Large intestine (tissue), 3 donors: ENCODE measurements around the gene PAPOLG. TPM values are rescaled to one million over a fixed set of nuclear protein-coding genes. Genes with fewer than 3 reads are reported as not detected.
"Not testable (repeated sequence)": the region's sequence is repeated elsewhere in the genome, so short reads cannot be mapped to it uniquely, and the experiment has no call there.

Experiments used
- DNase-seq, 2 donors: peaks; one replicate each; pipeline versions ENCODE4 v3.0.0 to v3.0.0-alpha.2; 2013
- H3K27ac ChIP-seq: one replicate; pipeline ENCODE4 v1.5.1; 2013; ENCODE audit warnings: low read length
- H3K27me3 ChIP-seq: 2 replicates; pipeline ENCODE4 v1.6.1; 2013; ENCODE audit warnings: low read length; ENCODE audit not compliant: control insufficient read depth, insufficient read depth
- H3K36me3 ChIP-seq: 2 replicates; pipeline ENCODE4 v1.6.1; 2013; ENCODE audit warnings: low read length; ENCODE audit not compliant: control insufficient read depth, insufficient read depth
- H3K4me1 ChIP-seq: one replicate; pipeline ENCODE4 v1.6.1; 2013; ENCODE audit warnings: low read length; ENCODE audit not compliant: control insufficient read depth, insufficient read depth
- H3K4me3 ChIP-seq: one replicate; pipeline ENCODE4 v1.5.1; 2013; ENCODE audit warnings: low read length
- H3K9me3 ChIP-seq: one replicate; pipeline ENCODE4 v1.6.1; 2013; ENCODE audit warnings: mild to moderate bottlenecking, low read depth, low read length, moderate library complexity; ENCODE audit not compliant: control insufficient read depth
- WGBS: methylation state at CpG from one replicate; pipeline ENCODE4 v1.1.5; 2013; ENCODE audit warnings: low lambda C conversion rate; ENCODE audit not compliant: insufficient coverage; 5-methylcytosine and 5-hydroxymethylcytosine counted together
- polyA plus RNA-seq: library from polyadenylated mRNA; unstranded; fragments of 120-200 nt; gene quantifications from one replicate; pipeline ENCODE4 v1.2.1, GENCODE V29; 2013

PAPOLG gene
- polyA plus RNA-seq, 1 donor = 12.8 TPM

DNA sequence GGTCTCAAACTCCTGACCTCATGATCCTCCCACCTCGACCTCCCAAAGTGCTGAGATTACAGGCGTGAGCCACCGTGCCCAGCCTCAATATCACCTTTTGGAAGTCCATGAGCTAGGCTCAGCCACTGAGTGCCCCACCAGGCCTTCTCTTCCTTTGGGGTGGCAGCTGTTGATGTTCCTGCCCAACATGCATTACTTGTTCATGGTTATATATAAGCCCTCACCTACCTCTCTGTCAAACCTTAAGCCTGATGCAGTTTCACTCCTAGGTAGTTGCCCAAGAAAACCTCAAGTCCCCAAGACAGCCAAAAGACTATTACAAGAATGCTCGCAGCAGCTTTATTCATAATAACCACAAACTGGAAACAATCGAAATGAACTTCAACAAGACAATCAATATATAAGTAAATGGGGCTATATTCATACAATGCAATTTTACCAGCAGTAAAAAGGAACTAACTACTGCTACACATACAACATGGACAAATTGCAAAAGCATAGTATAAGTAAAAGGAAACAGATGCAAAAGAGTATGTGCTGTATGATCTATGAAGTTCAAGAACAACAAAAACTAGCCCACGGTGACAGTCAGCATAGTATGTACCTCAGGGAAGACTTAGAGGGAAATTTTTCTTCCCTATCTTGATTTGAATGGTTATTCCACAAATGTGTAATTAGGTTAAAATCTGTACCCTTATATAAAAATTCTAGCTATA, 65.7 kb downstream of the PAPOLG start:
- Histone ChIP-seq H3K4me3 (no peak overlapping the region), H3K9me3 (no peaks in the 10 kb centered on the region), H3K4me1 (no peaks in the 10 kb centered on the region), H3K27me3 (no peaks in the 10 kb centered on the region), H3K27ac (no peak overlapping the region), H3K36me3 (no peaks in the 10 kb centered on the region)
- no peak for DNase-seq
- 100% methylated on average over 1 of the region's 6 CpGs for WGBS

DNA sequence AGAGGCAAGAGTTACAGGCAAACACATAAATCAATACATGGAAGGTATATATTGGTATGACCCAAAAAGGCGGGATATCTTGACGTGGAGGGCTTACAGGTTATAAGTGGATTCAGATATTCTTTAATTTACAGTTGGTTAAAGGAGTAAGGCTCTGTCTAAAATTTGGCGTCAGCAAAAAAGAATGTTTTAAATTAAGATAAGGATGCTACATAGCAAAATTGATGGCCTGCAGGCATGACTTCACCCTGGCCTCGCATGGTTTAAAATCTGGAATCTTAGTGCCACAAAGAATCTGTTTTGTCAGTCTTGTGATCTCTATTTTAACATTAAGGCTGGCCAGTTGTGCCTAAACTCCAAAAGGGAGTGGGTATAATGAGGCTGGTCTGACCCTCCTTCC, 66.9 kb downstream of the PAPOLG start:
- H3K4me1 ChIP-seq = no peaks in the 10 kb centered on the region
- no peak overlapping the region for H3K27ac ChIP-seq
- WGBS = no CpG with 5 or more reads among the region's 4 CpGs

DNA sequence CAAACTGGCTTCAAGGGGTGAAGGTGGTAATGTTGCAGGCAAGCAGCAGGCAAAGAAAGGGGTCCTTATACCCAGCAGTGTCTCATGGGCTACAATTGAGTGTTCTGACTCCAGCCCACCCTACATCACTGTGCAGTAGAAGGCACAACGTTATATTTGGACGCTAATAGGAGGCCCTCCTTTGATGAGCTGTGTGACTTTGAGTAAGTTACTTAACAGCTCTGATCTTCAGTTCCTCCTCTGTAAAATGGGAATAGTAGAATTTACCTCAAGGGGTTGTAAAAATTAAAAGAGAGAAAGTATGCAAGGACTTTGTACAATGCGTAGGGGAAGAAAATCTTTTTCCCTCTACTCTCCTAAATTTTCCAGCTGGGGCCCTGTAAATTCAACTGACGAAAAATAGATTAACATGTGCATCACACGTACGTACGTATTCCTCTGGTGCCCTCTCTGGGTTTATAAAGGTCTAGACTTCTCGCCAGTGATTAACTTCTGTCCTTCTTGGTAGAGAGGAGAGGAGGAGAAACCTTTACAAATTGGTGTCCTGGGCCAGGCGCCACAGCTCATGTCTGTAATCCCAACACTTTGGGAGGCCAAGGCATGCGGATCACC, 67.7 kb downstream of the PAPOLG start:
- no peaks in the 10 kb centered on the region for H3K4me1 ChIP-seq
- H3K4me3 ChIP-seq = no peak overlapping the region
- no peak for DNase-seq
- WGBS = 80% methylated on average over 1 of the region's 10 CpGs
- H3K27me3 ChIP-seq = no peaks in the 10 kb centered on the region
- no peak overlapping the region for H3K27ac ChIP-seq
- no peaks in the 10 kb centered on the region for H3K9me3 ChIP-seq
- H3K36me3 ChIP-seq = no peaks in the 10 kb centered on the region

More for the DNA sequence above, 66.9 kb downstream of the PAPOLG start:
- Histone ChIP-seq H3K36me3 (no peaks in the 10 kb centered on the region), H3K27me3 (no peaks in the 10 kb centered on the region), H3K9me3 (no peaks in the 10 kb centered on the region), H3K4me3 (no peak overlapping the region)
- DNase-seq = no peak

DNA sequence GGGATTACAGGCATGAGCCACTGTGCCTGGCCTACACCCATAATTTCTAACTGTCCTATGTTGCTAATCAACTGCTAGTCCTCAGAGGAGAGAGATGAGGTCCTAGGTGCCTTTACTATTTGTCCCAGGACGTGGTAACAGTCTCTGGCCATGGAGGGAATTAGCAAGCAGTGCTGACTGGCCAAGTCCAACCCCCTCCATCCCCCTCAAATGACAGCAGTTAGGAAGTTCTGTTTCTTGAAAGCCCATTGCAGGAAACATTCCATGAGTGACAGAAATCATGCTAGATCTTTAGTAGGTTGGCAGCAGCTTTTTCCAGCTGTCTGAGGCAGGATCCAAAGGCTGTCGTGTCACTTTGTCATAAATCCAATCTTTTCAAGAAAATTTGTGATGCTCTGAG, 69.6 kb downstream of the PAPOLG start:
- no CpG with 5 or more reads among the region's 2 CpGs for WGBS
- Histone ChIP-seq H3K4me3 (no peak overlapping the region), H3K36me3 (no peaks in the 10 kb centered on the region), H3K27me3 (no peaks in the 10 kb centered on the region), H3K9me3 (no peaks in the 10 kb centered on the region), H3K4me1 (no peaks in the 10 kb centered on the region), H3K27ac (no peak overlapping the region)
- DNase-seq = no peak

DNA sequence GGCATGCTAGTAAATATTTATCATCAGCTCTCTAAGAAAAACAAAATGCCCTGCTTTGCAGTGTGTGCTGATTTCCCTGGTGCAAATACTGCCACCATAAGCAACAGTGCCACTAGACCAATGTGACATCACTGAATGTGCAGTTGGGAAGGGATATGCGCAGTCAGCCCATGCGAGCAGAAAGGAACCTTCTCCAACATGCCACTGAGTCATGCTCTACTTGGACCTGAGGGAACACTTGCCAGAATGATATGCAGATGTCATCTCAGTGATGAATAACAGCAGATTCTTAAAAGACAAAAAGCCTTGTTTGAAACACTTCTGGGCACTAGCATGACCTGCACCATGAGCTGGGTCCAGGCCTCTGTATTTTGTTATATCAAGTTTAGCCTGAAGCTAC, 70.0 kb downstream of the PAPOLG start:
- H3K36me3 ChIP-seq = no peaks in the 10 kb centered on the region
- no CpG with 5 or more reads among the region's 2 CpGs for WGBS
- H3K4me3 ChIP-seq = no peak overlapping the region
- no peak for DNase-seq
- no peaks in the 10 kb centered on the region for H3K4me1 ChIP-seq
- no peaks in the 10 kb centered on the region for H3K9me3 ChIP-seq
- no peaks in the 10 kb centered on the region for H3K27me3 ChIP-seq
- H3K27ac ChIP-seq = no peak overlapping the region

DNA sequence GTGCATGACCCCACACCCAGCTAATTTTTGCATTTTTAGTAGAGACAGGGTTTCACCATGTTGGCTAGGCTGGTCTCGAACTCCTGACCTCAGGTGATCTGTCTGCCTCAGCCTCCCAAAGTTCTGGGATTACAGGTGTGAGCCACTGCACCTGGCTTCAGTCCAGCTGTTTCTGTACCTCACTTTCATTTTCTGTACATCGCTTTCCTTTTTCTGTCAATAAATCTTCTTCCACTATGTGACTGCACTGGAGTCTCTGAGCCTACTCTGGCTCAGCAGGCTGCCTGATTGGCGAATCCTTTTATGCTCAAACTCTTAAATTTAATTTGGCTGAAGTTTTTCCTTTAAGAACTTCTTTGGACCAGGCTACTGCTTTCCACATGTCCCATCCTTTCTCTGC, 70.8 kb downstream of the PAPOLG start:
- DNase-seq, H3K36me3 ChIP-seq: not testable (repeated sequence)
- WGBS = no CpG with 5 or more reads among the region's 3 CpGs

DNA sequence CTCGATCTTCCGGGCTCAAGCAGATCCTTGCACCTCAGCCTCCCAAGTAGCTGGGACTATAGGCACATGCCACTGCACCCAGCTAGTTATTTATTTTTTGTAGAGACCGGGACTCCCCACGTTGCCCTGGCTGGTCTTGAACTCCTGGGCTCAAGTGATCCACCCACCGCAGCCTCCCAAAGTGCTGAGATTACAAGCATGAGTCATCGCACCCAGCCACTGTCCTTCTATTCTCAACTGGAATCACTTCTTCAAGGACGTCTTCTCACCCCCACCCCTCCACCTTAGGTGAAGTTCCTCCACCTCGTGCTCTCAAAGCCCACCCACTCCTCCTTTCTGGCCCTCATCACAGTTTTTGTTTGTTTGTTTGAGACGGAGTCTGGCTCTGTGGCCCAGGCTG, 71.3 kb downstream of the PAPOLG start:
- Histone ChIP-seq H3K27ac (no peak overlapping the region), H3K9me3 (no peaks in the 10 kb centered on the region), H3K4me3 (no peak overlapping the region), H3K27me3 (no peaks in the 10 kb centered on the region), H3K4me1 (no peaks in the 10 kb centered on the region), H3K36me3 (no peaks in the 10 kb centered on the region)
- no peak for DNase-seq
- no CpG with 5 or more reads among the region's 9 CpGs for WGBS

More for the DNA sequence above, 70.8 kb downstream of the PAPOLG start:
- H3K4me1 ChIP-seq, H3K27ac ChIP-seq, H3K4me3 ChIP-seq, H3K27me3 ChIP-seq, H3K9me3 ChIP-seq: not testable (repeated sequence)

DNA sequence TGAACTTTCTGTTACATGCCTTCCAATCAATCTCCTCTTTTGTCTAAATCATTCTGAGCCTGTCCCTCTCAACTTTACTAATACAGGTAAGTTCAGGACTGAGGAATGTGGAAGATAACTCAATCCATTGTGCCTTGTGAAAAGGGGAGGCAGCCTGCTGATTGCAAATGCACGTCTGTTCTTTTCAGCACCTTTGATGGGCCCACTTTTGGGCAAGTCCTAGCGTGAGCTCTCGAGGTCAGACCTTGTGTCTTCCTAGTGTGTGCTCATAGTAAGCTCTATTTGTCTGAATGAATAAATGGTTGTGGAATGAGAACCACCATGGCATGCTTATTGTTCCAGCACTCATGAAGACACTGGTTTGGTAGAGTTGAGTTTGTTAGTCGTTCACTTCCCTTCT, 74.9 kb downstream of the PAPOLG start:
- H3K9me3 ChIP-seq = no peaks in the 10 kb centered on the region
- H3K27ac ChIP-seq = no peak overlapping the region
- H3K4me1 ChIP-seq = no peaks in the 10 kb centered on the region
- DNase-seq = no peak
- no peaks in the 10 kb centered on the region for H3K27me3 ChIP-seq
- no peak overlapping the region for H3K4me3 ChIP-seq
- H3K36me3 ChIP-seq = no peaks in the 10 kb centered on the region
- 100% methylated on average over 1 of the region's 4 CpGs for WGBS

DNA sequence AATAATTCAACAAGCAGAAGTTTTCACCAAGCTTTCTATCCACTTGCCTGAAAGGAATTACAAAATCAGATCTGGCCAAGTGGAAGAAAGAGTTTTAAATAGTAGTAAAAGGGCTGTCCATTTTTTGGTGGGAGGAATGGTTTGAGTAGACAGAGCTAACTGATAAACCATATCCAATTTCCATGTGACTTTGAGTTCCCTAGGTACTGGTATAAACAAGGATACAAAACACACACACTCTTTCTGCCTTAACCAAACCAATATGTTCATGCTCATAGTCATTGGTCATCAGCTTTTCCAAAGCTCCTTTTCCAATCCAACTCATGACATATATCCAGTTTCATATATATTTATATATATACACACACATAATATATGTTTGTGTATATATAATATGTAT, 75.9 kb downstream of the PAPOLG start:
- Histone ChIP-seq H3K27ac (no peak overlapping the region), H3K4me3 (no peak overlapping the region), H3K27me3 (no peaks in the 10 kb centered on the region), H3K4me1 (no peaks in the 10 kb centered on the region), H3K36me3 (no peaks in the 10 kb centered on the region), H3K9me3 (no peaks in the 10 kb centered on the region)
- no peak for DNase-seq

DNA sequence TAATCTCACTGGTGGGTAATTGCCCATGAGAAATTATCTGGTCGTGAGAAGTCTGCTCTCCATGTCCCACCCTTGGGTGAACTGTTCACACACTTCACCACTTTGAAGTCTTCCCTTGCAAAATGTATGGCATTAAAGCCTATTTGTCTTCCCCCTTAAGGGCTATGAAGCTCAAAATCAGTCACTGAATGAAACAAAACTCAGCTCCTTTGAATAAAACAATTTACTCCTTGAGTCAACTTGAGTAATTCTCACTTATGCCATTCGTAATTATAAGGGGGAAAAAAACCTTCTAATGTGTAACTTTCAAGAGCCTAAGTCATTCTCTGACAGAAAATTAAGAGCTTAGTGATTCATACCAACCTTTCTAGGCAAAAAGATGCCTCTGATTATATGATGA, 76.6 kb downstream of the PAPOLG start:
- Histone ChIP-seq H3K36me3 (no peaks in the 10 kb centered on the region), H3K27ac (no peak overlapping the region), H3K27me3 (no peaks in the 10 kb centered on the region), H3K4me1 (no peaks in the 10 kb centered on the region), H3K9me3 (no peaks in the 10 kb centered on the region), H3K4me3 (no peak overlapping the region)
- no CpG with 5 or more reads among the region's 2 CpGs for WGBS
- no peak for DNase-seq

DNA sequence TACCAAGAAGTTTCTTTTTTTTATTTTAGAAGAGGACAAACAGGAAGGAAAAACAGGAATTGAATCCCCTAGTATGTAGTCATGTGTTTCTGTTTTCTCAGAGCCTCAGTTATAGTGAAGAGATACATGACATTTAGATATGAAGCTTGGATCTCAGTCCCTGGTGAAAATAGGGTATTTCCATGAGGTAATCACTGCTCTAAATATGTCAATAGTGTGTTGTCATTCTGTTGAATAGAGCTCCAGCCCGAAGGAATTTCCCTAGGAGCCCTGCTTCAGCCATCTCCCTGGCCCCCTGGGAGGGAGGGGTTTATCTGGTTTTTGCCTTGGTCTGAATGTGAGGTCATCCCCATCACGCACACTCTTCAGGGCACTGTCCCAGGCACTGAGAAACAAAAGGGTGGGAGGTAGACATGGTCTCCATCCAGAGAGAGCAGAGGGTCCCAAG, 78.2 kb downstream of the PAPOLG start:
- no peaks in the 10 kb centered on the region for H3K36me3 ChIP-seq
- no peaks in the 10 kb centered on the region for H3K4me1 ChIP-seq
- H3K4me3 ChIP-seq = no peak overlapping the region
- DNase-seq = no peak
- no CpG with 5 or more reads among the region's 2 CpGs for WGBS
- no peak overlapping the region for H3K27ac ChIP-seq
- no peaks in the 10 kb centered on the region for H3K27me3 ChIP-seq
- no peaks in the 10 kb centered on the region for H3K9me3 ChIP-seq
